Measurements from ENCODE around the gene UBE2E1.
"Not testable (repeated sequence)": the region's sequence is repeated elsewhere in the genome, so short reads cannot be mapped to it uniquely, and the experiment has no call there.

UBE2E1 gene

DNA sequence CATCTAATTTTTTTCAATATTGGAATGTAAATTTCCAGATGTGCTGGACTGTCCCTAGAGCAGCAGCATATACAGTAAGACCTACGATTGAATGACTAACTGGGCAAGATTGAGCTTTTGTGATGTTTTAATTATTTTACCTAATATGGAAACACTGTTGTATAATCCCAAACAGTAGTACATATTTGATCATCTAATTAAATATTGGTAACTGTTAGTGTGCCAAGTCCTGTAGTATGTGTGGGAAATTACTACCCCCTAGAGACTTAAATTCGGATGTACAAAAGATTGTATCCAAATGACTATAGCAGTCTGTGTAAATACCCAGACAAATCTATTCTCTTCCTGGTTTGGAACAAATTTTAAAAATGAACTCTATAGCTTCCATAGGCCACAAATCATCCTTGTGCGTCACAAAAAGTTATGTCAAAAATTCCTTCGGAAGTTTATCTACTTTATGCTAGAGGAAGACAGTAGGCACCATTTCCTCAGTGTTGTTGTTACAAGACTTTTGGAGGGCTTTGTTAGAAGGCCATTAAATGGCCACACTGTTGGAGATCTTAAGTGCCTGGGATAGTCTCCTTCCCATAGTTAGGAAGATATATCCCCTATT, 69.5 kb downstream of the UBE2E1 start:
- H3K4me3 ChIP-seq (ENCODE audit: low read length in 2 of 2) = no peak overlapping the region
- H3K9me3 ChIP-seq (ENCODE audit: control insufficient read depth in 2 of 2, low read length in 2 of 2) = no peaks in the 10 kb centered on the region
- H3K27ac ChIP-seq (ENCODE audit: low read depth in 2 of 2, low read length in 2 of 2) = no peak overlapping the region
- no peaks in the 10 kb centered on the region for H3K4me1 ChIP-seq (ENCODE audit: control insufficient read depth in 2 of 2, insufficient read depth in 2 of 2, low read length in 2 of 2)
- H3K36me3 ChIP-seq (ENCODE audit: control insufficient read depth in 2 of 2, insufficient read depth in 2 of 2, low read length in 2 of 2) = peaks cover 0 to 3% of the 10 kb centered on the region in 2 donors
- no peak overlapping the region for H3K9ac ChIP-seq (ENCODE audit: low read depth in 1 of 2, low read length in 2 of 2)
- H3K27me3 ChIP-seq (ENCODE audit: control insufficient read depth in 2 of 2, insufficient read depth in 2 of 2, low read length in 2 of 2) = no peaks in the 10 kb centered on the region

- no peaks in the 10 kb centered on the region for H3K9me3 ChIP-seq (ENCODE audit: control insufficient read depth in 2 of 2, low read length in 2 of 2)
- no peak overlapping the region for H3K4me3 ChIP-seq (ENCODE audit: low read length in 2 of 2)
- H3K27ac ChIP-seq (ENCODE audit: low read depth in 2 of 2, low read length in 2 of 2) = no peak overlapping the region
- peaks cover 0 to 3% of the 10 kb centered on the region in 2 donors for H3K36me3 ChIP-seq (ENCODE audit: control insufficient read depth in 2 of 2, insufficient read depth in 2 of 2, low read length in 2 of 2)
- no peaks in the 10 kb centered on the region for H3K4me1 ChIP-seq (ENCODE audit: control insufficient read depth in 2 of 2, insufficient read depth in 2 of 2, low read length in 2 of 2)
- H3K9ac ChIP-seq (ENCODE audit: low read depth in 1 of 2, low read length in 2 of 2) = no peak overlapping the region
- H3K27me3 ChIP-seq (ENCODE audit: control insufficient read depth in 2 of 2, insufficient read depth in 2 of 2, low read length in 2 of 2) = no peaks in the 10 kb centered on the region
Observed at GRCh38 chr3:23876923-23877322, 71.2 kb downstream of the UBE2E1 start.

DNA sequence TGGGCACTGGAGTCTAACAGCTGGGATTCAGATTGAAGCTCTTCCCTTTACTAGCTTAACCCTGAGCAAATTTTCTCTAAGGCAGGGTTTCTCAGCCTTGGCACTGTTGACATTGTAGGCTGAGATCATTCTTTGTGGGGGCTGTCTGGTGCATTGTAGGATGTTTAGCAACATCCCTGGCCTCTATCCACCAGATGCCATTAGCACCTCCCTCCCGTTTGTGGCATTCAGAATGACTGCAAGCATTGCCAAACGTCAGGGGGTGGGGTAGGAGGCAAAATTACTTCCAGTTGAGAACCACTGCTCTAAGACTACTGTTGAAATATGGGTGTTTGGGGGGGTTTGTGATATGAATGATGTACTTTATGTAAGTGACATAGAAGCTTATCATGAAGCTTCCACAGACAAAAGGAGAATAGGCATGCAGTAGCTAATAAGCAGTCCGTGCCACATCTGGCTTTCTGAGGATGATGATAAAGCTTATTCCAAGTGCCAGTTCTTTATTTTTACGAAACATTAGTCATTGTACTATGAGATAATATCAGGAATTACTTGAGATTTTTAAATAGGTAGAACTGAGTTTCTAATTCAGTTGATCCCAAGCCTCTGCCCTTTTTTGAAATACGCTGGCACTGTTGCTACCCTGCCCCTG, 71.7 kb downstream of the UBE2E1 start:
- Histone ChIP-seq H3K36me3 (ENCODE audit: control insufficient read depth in 2 of 2, insufficient read depth in 2 of 2, low read length in 2 of 2) (peaks cover 0 to 3% of the 10 kb centered on the region in 2 donors), H3K9me3 (ENCODE audit: control insufficient read depth in 2 of 2, low read length in 2 of 2) (no peaks in the 10 kb centered on the region), H3K9ac (ENCODE audit: low read depth in 1 of 2, low read length in 2 of 2) (no peak overlapping the region), H3K4me3 (ENCODE audit: low read length in 2 of 2) (no peak overlapping the region), H3K27me3 (ENCODE audit: control insufficient read depth in 2 of 2, insufficient read depth in 2 of 2, low read length in 2 of 2) (no peaks in the 10 kb centered on the region), H3K4me1 (ENCODE audit: control insufficient read depth in 2 of 2, insufficient read depth in 2 of 2, low read length in 2 of 2) (no peaks in the 10 kb centered on the region), H3K27ac (ENCODE audit: low read depth in 2 of 2, low read length in 2 of 2) (no peak overlapping the region)

DNA sequence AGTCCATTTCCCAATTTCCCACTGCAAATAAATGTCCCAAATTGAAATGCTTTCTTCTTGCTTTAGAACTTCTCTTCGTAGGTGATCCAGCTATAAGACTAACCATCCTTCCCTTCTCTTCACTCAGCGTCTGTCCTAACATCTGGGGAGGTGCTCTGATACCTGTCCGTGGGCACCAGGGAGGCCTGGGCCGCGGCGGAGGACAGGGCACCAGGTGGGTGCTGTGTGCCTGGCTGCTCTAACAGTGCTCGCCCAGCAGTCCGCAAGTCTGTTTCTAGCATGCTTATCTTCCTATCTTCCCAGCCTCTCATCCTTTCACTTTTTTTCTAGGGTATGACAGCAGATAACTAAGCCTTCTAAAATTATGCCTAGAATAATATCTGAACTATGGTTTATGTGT, 73.7 kb downstream of the UBE2E1 start:
- H3K4me3 ChIP-seq (ENCODE audit: low read length in 2 of 2) = no peak overlapping the region
- H3K9ac ChIP-seq (ENCODE audit: low read depth in 1 of 2, low read length in 2 of 2) = no peak overlapping the region
- no peaks in the 10 kb centered on the region for H3K4me1 ChIP-seq (ENCODE audit: control insufficient read depth in 2 of 2, insufficient read depth in 2 of 2, low read length in 2 of 2)
- H3K27ac ChIP-seq (ENCODE audit: low read depth in 2 of 2, low read length in 2 of 2) = no peak overlapping the region
- no peaks in the 10 kb centered on the region for H3K9me3 ChIP-seq (ENCODE audit: control insufficient read depth in 2 of 2, low read length in 2 of 2)
- H3K27me3 ChIP-seq (ENCODE audit: control insufficient read depth in 2 of 2, insufficient read depth in 2 of 2, low read length in 2 of 2) = no peaks in the 10 kb centered on the region
- H3K36me3 ChIP-seq (ENCODE audit: control insufficient read depth in 2 of 2, insufficient read depth in 2 of 2, low read length in 2 of 2) = peaks cover 0 to 3% of the 10 kb centered on the region in 2 donors

DNA sequence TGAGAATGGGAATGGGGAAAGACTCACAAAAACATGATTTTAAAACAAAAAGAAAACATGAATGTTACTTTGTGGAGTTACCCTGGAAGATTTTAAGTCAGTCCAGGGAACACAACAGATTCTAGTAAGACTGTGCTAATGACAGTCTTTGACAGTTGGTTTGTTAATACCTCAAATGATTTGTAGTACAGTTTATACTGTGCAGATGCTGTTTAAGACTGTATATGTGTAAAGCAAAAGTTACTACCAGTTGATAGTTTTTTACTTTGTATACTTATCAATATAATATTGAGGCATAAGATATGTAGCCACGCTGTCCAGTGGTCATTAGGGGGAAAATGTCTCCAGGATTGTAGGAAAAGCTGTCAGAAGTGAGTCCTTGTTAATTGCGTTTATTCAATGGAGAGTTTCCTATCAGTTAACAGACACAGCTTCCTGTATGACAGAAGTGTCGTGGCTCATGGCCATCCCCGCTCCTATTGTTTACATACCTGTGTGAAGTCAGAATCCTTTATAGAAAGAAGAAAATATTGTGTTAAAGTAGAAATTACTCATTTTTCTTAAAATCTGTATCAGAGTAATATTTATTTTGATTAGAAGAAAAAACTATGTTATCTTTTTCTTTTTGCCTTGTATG, 75.1 kb downstream of the UBE2E1 start:
- Histone ChIP-seq H3K27ac (ENCODE audit: low read depth in 2 of 2, low read length in 2 of 2) (no peak overlapping the region), H3K9ac (ENCODE audit: low read depth in 1 of 2, low read length in 2 of 2) (no peak overlapping the region), H3K27me3 (ENCODE audit: control insufficient read depth in 2 of 2, insufficient read depth in 2 of 2, low read length in 2 of 2) (no peaks in the 10 kb centered on the region), H3K9me3 (ENCODE audit: control insufficient read depth in 2 of 2, low read length in 2 of 2) (no peaks in the 10 kb centered on the region), H3K4me1 (ENCODE audit: control insufficient read depth in 2 of 2, insufficient read depth in 2 of 2, low read length in 2 of 2) (no peaks in the 10 kb centered on the region), H3K4me3 (ENCODE audit: low read length in 2 of 2) (no peak overlapping the region), H3K36me3 (ENCODE audit: control insufficient read depth in 2 of 2, insufficient read depth in 2 of 2, low read length in 2 of 2) (peaks cover 0 to 3% of the 10 kb centered on the region in 2 donors)

DNA sequence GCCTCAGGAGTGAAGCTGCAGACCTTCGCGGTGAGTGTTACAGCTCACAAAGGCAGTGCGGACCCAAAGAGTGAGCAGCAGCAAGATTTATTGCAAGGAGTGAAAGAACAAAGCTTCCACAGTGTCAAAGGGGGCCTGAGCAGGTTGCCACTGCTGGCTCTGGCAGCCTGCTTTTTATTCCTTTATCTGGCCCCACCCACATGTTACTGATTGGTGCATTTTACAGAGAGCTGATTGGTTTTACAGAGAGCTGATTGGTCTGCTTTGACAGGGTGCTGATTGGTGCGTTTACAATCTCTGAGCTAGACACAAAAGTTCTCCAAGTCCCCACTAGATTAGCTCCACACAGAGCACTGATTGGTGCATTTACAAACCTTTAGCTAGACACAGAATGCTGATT, 76.2 kb downstream of the UBE2E1 start:
- H3K4me1 ChIP-seq (ENCODE audit: control insufficient read depth in 2 of 2, insufficient read depth in 2 of 2, low read length in 2 of 2); H3K27me3 ChIP-seq (ENCODE audit: control insufficient read depth in 2 of 2, insufficient read depth in 2 of 2, low read length in 2 of 2); H3K27ac ChIP-seq (ENCODE audit: low read depth in 2 of 2, low read length in 2 of 2); H3K9ac ChIP-seq (ENCODE audit: low read depth in 1 of 2, low read length in 2 of 2); H3K9me3 ChIP-seq (ENCODE audit: control insufficient read depth in 2 of 2, low read length in 2 of 2); H3K36me3 ChIP-seq (ENCODE audit: control insufficient read depth in 2 of 2, insufficient read depth in 2 of 2, low read length in 2 of 2); H3K4me3 ChIP-seq (ENCODE audit: low read length in 2 of 2): not testable (repeated sequence)

GRCh38 chr3:23882487-23882918, 76.7 kb downstream of the UBE2E1 start:
- no peaks in the 10 kb centered on the region for H3K4me1 ChIP-seq (ENCODE audit: control insufficient read depth in 2 of 2, insufficient read depth in 2 of 2, low read length in 2 of 2)
- H3K27ac ChIP-seq (ENCODE audit: low read depth in 2 of 2, low read length in 2 of 2) = no peak overlapping the region
- H3K9ac ChIP-seq (ENCODE audit: low read depth in 1 of 2, low read length in 2 of 2) = no peak overlapping the region
- H3K27me3 ChIP-seq (ENCODE audit: control insufficient read depth in 2 of 2, insufficient read depth in 2 of 2, low read length in 2 of 2) = no peaks in the 10 kb centered on the region
- no peaks in the 10 kb centered on the region for H3K9me3 ChIP-seq (ENCODE audit: control insufficient read depth in 2 of 2, low read length in 2 of 2)
- H3K4me3 ChIP-seq (ENCODE audit: low read length in 2 of 2) = no peak overlapping the region
- H3K36me3 ChIP-seq (ENCODE audit: control insufficient read depth in 2 of 2, insufficient read depth in 2 of 2, low read length in 2 of 2) = peaks cover 0 to 3% of the 10 kb centered on the region in 2 donors

GRCh38 chr3:23884481-23884880, 78.7 kb downstream of the UBE2E1 start:
- Histone ChIP-seq H3K9ac (ENCODE audit: low read depth in 1 of 2, low read length in 2 of 2) (no peak overlapping the region), H3K36me3 (ENCODE audit: control insufficient read depth in 2 of 2, insufficient read depth in 2 of 2, low read length in 2 of 2) (no peaks in the 10 kb centered on the region)

DNA sequence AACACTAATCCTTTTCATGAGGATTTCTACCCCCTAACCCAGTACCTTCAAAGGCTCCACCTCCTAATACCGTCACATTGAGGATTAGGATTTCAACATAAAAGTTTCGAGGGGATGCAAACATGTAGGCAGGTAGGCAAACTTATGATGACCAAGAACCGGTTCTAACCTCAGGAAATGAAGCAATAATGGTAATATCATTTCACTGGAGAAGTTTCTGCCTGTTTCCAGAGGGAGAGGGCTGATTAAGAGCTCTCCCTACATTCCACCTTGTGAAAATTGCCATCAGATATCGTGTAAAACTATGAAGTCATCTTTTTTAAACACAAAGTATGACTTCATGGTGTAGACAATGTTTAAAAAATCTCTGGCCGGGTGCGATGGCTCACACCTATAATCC, 79.5 kb downstream of the UBE2E1 start:
- no peaks in the 10 kb centered on the region for H3K9me3 ChIP-seq (ENCODE audit: control insufficient read depth in 2 of 2, low read length in 2 of 2)
- no peak overlapping the region for H3K9ac ChIP-seq (ENCODE audit: low read depth in 1 of 2, low read length in 2 of 2)
- H3K27me3 ChIP-seq (ENCODE audit: control insufficient read depth in 2 of 2, insufficient read depth in 2 of 2, low read length in 2 of 2) = no peaks in the 10 kb centered on the region
- H3K4me3 ChIP-seq (ENCODE audit: low read length in 2 of 2) = no peak overlapping the region
- H3K27ac ChIP-seq (ENCODE audit: low read depth in 2 of 2, low read length in 2 of 2) = no peak overlapping the region
- peaks cover 4% of the 10 kb centered on the region in 2 donors for H3K36me3 ChIP-seq (ENCODE audit: control insufficient read depth in 2 of 2, insufficient read depth in 2 of 2, low read length in 2 of 2)
- H3K4me1 ChIP-seq (ENCODE audit: control insufficient read depth in 2 of 2, insufficient read depth in 2 of 2, low read length in 2 of 2) = no peaks in the 10 kb centered on the region

More at GRCh38 chr3:23884481-23884880, 78.7 kb downstream of the UBE2E1 start:
- Histone ChIP-seq H3K9me3 (ENCODE audit: control insufficient read depth in 2 of 2, low read length in 2 of 2) (no peaks in the 10 kb centered on the region), H3K27ac (ENCODE audit: low read depth in 2 of 2, low read length in 2 of 2) (no peak overlapping the region), H3K4me1 (ENCODE audit: control insufficient read depth in 2 of 2, insufficient read depth in 2 of 2, low read length in 2 of 2) (no peaks in the 10 kb centered on the region), H3K4me3 (ENCODE audit: low read length in 2 of 2) (no peak overlapping the region), H3K27me3 (ENCODE audit: control insufficient read depth in 2 of 2, insufficient read depth in 2 of 2, low read length in 2 of 2) (no peaks in the 10 kb centered on the region)

GRCh38 chr3:23886311-23886710, 80.6 kb downstream of the UBE2E1 start:
- Histone ChIP-seq H3K4me3 (ENCODE audit: low read length in 2 of 2) (no peak overlapping the region), H3K9ac (ENCODE audit: low read depth in 1 of 2, low read length in 2 of 2) (no peak overlapping the region), H3K36me3 (ENCODE audit: control insufficient read depth in 2 of 2, insufficient read depth in 2 of 2, low read length in 2 of 2) (peaks cover 10 to 11% of the 10 kb centered on the region in 2 donors), H3K27me3 (ENCODE audit: control insufficient read depth in 2 of 2, insufficient read depth in 2 of 2, low read length in 2 of 2) (no peaks in the 10 kb centered on the region), H3K4me1 (ENCODE audit: control insufficient read depth in 2 of 2, insufficient read depth in 2 of 2, low read length in 2 of 2) (no peaks in the 10 kb centered on the region), H3K27ac (ENCODE audit: low read depth in 2 of 2, low read length in 2 of 2) (no peak overlapping the region), H3K9me3 (ENCODE audit: control insufficient read depth in 2 of 2, low read length in 2 of 2) (no peaks in the 10 kb centered on the region)
